A549 treated with AZD9567 at 1 μM for 4 hours (cell line): ENCODE results near the gene RBM25. TPM values are rescaled to one million over a fixed set of nuclear protein-coding genes. Genes with fewer than 3 reads are reported as not detected.

Experiments
- total RNA-seq: library from RNA; stranded (reverse); fragments of 200-300 nt; extraction: Qiagen RNA extraction; gene quantifications from 5 replicates; pipeline ENCODE4 v1.2.3, GENCODE V29; 2022; ENCODE audit not compliant: insufficient read depth

RBM25 gene
- 48.3 to 58.7 TPM (median 54.9 TPM) in 5 replicates for total RNA-seq

DNA sequence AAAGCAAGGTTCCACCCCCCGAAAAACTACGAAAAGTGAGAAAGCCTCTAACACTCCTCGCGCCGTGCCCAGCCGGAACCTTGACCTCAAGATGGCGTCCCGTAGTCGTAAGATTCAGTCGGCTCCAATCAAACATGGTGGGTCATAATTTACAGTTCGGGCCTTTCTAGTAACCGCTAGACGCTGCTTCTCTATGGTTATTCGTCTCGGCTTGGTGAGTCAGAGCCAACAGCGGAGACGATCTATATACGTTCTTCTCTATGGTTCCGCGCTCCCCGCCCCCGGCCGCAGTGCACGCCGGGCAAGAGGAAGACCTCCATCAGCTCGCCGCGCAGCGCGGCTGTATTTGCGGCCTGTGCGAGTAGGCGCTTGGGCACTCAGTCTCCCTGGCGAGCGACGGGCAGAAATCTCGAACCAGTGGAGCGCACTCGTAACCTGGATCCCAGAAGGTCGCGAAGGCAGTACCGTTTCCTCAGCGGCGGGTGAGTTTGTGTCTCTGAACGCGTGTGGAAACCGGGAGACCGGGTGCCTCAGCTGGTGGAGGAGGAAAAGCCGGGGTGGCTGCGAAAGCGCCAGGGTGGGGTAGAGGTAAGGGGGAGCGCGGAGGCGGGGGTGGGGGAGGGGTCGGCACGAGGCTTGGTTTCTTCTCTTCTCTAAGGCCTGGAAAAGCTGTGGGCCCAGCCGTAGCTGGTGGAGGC is at the start of gene RBM25:
TSS of gene RBM25 (plus strand) at position 311 of the 698 bp plus-strand sequence. CDS start 13,108 bp downstream, outside the sequence.

DNA sequence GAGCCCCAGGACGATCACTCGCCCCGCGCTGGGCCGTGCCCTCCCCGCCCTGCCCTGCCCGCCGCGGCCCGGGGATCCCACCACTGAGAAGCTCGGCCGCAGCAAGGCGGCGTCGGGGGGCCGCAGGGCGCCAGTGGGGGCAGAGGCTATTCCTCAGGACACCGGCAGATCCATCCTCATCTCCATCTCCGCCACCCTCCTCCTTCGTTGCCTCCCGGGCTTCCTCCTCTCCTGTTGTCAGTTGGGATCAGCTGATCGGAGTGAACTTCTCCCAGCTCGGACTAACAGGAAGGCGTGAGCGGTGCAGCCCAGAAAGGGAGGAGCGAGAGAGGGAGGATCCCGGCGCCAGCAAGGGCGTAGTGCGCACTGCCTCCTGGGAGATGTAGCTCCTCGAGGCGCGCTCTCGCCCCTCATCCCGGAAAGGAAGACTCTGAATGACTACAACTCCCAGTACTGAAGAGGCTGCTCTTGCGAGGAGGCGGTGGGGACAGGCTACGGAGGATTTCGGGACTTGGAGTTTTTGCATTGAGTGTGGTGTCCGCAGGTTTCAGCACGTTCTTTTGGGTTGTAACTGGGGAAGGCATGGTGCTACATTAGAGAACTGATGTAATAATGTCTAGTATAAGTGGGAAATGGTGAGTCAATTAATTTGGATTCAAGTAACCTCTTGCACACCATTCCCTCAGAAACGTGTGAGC is 31.3 kb upstream of the RBM25 start, which contains the start of gene ZFYVE1:
TSS of gene ZFYVE1 (minus strand) at position 262 of the 698 bp plus-strand sequence. CDS start 2,598 bp downstream, outside the sequence.

DNA sequence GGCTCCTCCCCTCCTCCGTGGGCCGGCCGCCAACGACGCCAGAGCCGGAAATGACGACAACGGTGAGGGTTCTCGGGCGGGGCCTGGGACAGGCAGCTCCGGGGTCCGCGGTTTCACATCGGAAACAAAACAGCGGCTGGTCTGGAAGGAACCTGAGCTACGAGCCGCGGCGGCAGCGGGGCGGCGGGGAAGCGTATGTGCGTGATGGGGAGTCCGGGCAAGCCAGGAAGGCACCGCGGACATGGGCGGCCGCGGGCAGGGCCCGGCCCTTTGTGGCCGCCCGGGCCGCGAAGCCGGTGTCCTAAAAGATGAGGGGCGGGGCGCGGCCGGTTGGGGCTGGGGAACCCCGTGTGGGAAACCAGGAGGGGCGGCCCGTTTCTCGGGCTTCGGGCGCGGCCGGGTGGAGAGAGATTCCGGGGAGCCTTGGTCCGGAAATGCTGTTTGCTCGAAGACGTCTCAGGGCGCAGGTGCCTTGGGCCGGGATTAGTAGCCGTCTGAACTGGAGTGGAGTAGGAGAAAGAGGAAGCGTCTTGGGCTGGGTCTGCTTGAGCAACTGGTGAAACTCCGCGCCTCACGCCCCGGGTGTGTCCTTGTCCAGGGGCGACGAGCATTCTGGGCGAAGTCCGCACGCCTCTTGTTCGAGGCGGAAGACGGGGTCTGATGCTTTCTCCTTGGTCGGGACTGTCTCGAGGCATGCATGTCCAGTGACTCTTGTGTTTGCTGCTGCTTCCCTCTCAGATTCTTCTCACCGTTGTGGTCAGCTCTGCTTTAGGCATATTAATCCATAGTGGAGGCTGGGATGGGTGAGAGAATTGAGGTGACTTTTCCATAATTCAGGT is 78.3 kb downstream of the RBM25 start, which contains the start of gene PSEN1:
TSS of gene PSEN1 (plus strand) at position 121 of the 839 bp plus-strand sequence. CDS start 11,513 bp downstream, outside the sequence.

Other genes with a start within 250 kb of the RBM25 start
- 0.06 to 0.22 TPM (median 0.11 TPM) in 4 of 5 replicates, not detected in the other for gene DPF3, start 164.4 kb upstream of the RBM25 start, total RNA-seq
- gene DCAF4, start 132.1 kb upstream of the RBM25 start, total RNA-seq = 22.4 to 33.5 TPM (median 29.0 TPM) in 5 replicates
- 8.6 to 11.0 TPM (median 10.5 TPM) in 5 replicates for gene ZFYVE1, start 31.4 kb upstream of the RBM25 start, total RNA-seq
- 57.4 to 99.9 TPM (median 63.8 TPM) in 5 replicates for gene PSEN1, start 78.0 kb downstream of the RBM25 start, total RNA-seq
- gene PAPLN, start 179.0 kb downstream of the RBM25 start, total RNA-seq = 5.5 to 6.5 TPM (median 5.8 TPM) in 5 replicates